ENCODE data around the gene PLA2G4C. TPM values are rescaled to one million over a fixed set of nuclear protein-coding genes. Genes with fewer than 3 reads are reported as not detected.
"Not testable (repeated sequence)": the region's sequence is repeated elsewhere in the genome, so short reads cannot be mapped to it uniquely, and the experiment has no call there.

PLA2G4C gene
- total and polyA plus RNA-seq, 11 donors, result 11.0 to 71.5 (median 39.0) TPM

DNA sequence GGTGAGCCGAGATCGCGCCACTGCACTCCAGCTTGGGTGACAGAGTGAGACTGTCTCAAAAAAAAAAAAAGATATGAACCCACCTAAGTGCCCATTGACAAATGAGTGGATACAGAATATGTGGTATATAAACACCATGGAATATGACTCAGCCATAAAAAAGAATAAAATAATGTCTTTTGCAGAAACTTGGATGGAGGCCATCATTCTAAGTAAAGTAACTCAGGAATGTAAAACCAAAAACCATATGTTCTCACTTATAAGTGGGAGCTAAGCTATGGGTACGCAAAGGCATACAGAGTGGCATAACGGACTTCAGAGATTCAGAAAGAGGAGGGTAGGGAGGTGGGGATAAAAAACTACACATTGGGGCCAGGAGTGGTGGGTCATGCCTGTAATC is 29.5 kb downstream of the PLA2G4C start:
- intact Hi-C loops (cut with DNase I), result no loop called here
- H3K36me3 ChIP-seq, result peaks cover 0 to 26% (median 13%) of the 10 kb centered on the region in 9 donors
- no peaks in the 10 kb centered on the region for H3K9me3 ChIP-seq
- no peak for DNase-seq
- no peak for ATAC-seq
- WGBS, 4 donors, result 92 to 94% (median 93%) methylated on average over 5 of the region's 5 CpGs
- H3K4me1 ChIP-seq, result no peaks in the 10 kb centered on the region
- no peak overlapping the region for H3K4me3 ChIP-seq
- no peaks in the 10 kb centered on the region for H3K27me3 ChIP-seq
- TF ChIP-seq, protein P1, sequence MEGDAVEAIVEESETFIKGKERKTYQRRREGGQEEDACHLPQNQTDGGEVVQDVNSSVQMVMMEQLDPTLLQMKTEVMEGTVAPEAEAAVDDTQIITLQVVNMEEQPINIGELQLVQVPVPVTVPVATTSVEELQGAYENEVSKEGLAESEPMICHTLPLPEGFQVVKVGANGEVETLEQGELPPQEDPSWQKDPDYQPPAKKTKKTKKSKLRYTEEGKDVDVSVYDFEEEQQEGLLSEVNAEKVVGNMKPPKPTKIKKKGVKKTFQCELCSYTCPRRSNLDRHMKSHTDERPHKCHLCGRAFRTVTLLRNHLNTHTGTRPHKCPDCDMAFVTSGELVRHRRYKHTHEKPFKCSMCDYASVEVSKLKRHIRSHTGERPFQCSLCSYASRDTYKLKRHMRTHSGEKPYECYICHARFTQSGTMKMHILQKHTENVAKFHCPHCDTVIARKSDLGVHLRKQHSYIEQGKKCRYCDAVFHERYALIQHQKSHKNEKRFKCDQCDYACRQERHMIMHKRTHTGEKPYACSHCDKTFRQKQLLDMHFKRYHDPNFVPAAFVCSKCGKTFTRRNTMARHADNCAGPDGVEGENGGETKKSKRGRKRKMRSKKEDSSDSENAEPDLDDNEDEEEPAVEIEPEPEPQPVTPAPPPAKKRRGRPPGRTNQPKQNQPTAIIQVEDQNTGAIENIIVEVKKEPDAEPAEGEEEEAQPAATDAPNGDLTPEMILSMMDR (IDR thresholded peaks at IDR 0.05), result no peak
- TF ChIP-seq POLR2A (IDR thresholded peaks at IDR 0.05), result no peak
- no peak overlapping the region for H3K27ac ChIP-seq

DNA sequence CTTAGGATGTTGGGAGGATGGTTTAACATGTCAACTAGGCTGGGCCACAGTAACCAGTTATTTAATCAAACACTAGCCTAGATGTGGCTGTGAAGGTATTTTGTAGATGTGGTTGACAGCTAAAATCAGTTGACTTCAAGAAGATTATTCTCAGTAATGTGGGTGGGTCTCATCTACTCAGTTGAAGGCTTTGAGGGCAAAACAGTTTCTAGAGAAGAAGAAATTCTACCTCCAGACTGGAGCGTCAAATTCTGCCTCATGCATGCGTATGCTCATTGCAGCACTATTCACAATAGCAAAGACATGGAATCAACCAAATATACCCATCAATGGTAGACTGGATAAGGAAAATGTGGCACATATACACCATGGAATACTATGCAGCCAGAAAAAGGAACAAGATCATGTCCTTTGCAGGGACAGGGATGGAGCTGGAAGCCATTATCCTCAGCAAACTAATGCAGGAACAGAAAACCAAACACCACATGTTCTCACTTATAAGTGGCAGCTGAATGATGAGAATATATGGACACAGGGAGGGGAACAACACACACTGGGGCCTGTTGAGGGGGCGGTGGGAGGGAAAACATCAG is 40.3 kb downstream of the PLA2G4C start:
- ATAC-seq; H3K4me3 ChIP-seq; H3K27me3 ChIP-seq; H3K4me1 ChIP-seq; DNase-seq; H3K9me3 ChIP-seq; H3K27ac ChIP-seq; intact Hi-C loops (cut with DNase I): not testable (repeated sequence)
- peaks cover 0 to 56% (median 47%) of the 10 kb centered on the region in 9 donors for H3K36me3 ChIP-seq
- WGBS, 4 donors, result 94 to 100% (median 95%) methylated on average over 3 of the region's 3 CpGs

DNA sequence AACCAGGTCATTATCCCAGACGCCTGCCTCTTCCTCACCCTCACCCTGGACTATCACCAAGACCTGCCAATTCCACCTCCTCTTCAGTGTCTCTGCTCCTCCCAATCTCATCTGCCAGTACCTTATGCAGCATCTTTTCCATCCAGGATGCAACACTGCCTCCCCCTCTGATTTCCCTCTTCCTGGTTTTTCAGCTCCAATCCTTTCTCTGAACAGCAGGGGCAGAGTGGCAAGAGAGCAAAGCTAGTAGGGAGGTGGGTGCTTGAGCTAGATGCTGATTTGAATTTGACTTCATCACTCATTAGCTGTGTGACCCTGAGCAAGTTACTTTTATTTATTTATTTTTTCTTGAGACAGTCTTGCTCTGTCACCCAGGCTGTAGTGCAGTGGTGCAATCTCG is 41.2 kb downstream of the PLA2G4C start:
- H3K4me3 ChIP-seq, result no peak overlapping the region
- TF ChIP-seq, protein P1 (IDR thresholded peaks at IDR 0.05), result no peak
- TF ChIP-seq POLR2A (IDR thresholded peaks at IDR 0.05), result no peak
- H3K27ac ChIP-seq, result no peak overlapping the region
- no peaks in the 10 kb centered on the region for H3K9me3 ChIP-seq
- DNase-seq (no peak), ATAC-seq (no peak)
- intact Hi-C loops (cut with DNase I), result no loop called here
- no peaks in the 10 kb centered on the region for H3K4me1 ChIP-seq
- H3K36me3 ChIP-seq, result peaks cover 0 to 56% (median 49%) of the 10 kb centered on the region in 9 donors
- H3K27me3 ChIP-seq, result no peaks in the 10 kb centered on the region
- WGBS, 4 donors, result 73 to 86% (median 78%) methylated on average over 2 of the region's 2 CpGs

DNA sequence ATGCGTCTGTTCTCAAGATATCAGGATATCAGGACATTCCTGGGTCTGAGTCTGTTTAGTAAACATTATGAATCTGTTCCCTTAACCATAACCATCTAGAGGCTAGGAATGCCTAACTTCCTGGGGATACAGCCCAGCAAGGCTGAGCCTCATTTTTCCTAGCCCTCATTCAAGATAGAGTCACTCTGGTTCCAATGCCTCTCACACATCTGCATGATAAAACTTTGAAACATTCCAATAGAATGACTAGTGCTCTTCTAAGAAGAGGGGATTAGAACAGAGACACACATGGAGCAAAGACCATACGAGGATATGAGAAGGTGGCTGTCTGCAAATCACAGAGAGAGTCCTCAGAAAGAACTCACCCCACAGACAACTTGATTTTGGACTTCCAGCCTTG is 46.1 kb downstream of the PLA2G4C start:
- TF ChIP-seq POLR2A (IDR thresholded peaks at IDR 0.05), result no peak
- TF ChIP-seq, protein P1 (IDR thresholded peaks at IDR 0.05), result no peak
- Histone ChIP-seq H3K27ac (no peak overlapping the region), H3K4me1 (no peaks in the 10 kb centered on the region), H3K4me3 (no peak overlapping the region), H3K36me3 (peaks cover 0 to 62% (median 29%) of the 10 kb centered on the region in 9 donors), H3K9me3 (no peaks in the 10 kb centered on the region), H3K27me3 (no peaks in the 10 kb centered on the region)
- intact Hi-C loops (cut with DNase I), result no loop called here
- WGBS, 4 donors, result 85 to 94% (median 88%) methylated on average over 2 of the region's 2 CpGs
- ATAC-seq (no peak), DNase-seq (no peak)
